Adrenal gland (tissue), 5 donors: ENCODE data around the gene TBC1D7.

Source experiments
- CTCF ChIP-seq, 6 experiments: fragments of 450-650 bp in 4 of 6; fragments of 200-600 bp in 2 of 6; sonication (generic) in 1 of 6; IDR thresholded peaks; 1 replicate in 5 of 6; 2 replicates in 1 of 6; pipeline versions ENCODE4 v1.5.1 to v1.8.0; 2016 to 2021; ENCODE audit warnings: antibody characterized with exemption in 6 of 6, mild to moderate bottlenecking in 2 of 6, moderate library complexity in 1 of 6
- POLR2A ChIP-seq, 2 donors: fragments of 450-650 bp; IDR thresholded peaks; one replicate each; pipeline ENCODE4 v1.6.1; 2017; ENCODE audit warnings: antibody characterized with exemption in 2 of 2, mild to moderate bottlenecking in 2 of 2, moderate library complexity in 1 of 2
- donor health status: DM: no; HTN: no; CAD: no.

- TF ChIP-seq CTCF (IDR thresholded peaks at IDR 0.05): no peak
- no peak for TF ChIP-seq POLR2A (IDR thresholded peaks at IDR 0.05)
These were observed 68.9 kb downstream of the TBC1D7 start for GRCh38 chr6:13259393-13259792.
